Activated CD4-positive, alpha-beta T cell treated with anti-CD3 and anti-CD28 coated beads, Interleukin-2, amount 10 ng/mL, durations not matched to agents 24 days and 14 days (primary cell): ENCODE measurements around the gene C14orf180. TPM values are rescaled to one million over a fixed set of nuclear protein-coding genes. Genes with fewer than 3 reads are reported as not detected.

Experiments used
- DNase-seq: peaks from one replicate; pipeline ENCODE4 v3.0.0; 2022
- H3K27ac Mint-ChIP-seq: one replicate; pipeline ENCODE4 v1.8.0; 2022; ENCODE audit warnings: mild to moderate bottlenecking, mixed read lengths
- H3K27me3 Mint-ChIP-seq: one replicate; pipeline ENCODE4 v1.8.0; 2022; ENCODE audit warnings: mixed read lengths
- H3K36me3 Mint-ChIP-seq: one replicate; pipeline ENCODE4 v1.8.0; 2022; ENCODE audit warnings: low read depth, mild to moderate bottlenecking, mixed read lengths
- H3K4me1 Mint-ChIP-seq: one replicate; pipeline ENCODE4 v1.8.0; 2021; ENCODE audit warnings: mixed read lengths
- H3K4me3 Mint-ChIP-seq: one replicate; pipeline ENCODE4 v1.8.0; 2022; ENCODE audit warnings: mild to moderate bottlenecking, moderate library complexity, mixed read lengths
- H3K9me3 Mint-ChIP-seq: one replicate; pipeline ENCODE4 v1.8.0; 2021; ENCODE audit warnings: mixed read lengths
- intact Hi-C: fragments of 100-400 bp; cut with micrococcal nuclease; formaldehyde crosslinking; loops from one replicate; pipeline ENCODE4 v1.15.1; 2023
- total RNA-seq: library from RNA; stranded (reverse); gene quantifications from 2 replicates; pipeline ENCODE4 v1.2.3, GENCODE V29; 2022

Gene C14orf180
- total RNA-seq, 1 donor from 2014 or later: not detected

DNA sequence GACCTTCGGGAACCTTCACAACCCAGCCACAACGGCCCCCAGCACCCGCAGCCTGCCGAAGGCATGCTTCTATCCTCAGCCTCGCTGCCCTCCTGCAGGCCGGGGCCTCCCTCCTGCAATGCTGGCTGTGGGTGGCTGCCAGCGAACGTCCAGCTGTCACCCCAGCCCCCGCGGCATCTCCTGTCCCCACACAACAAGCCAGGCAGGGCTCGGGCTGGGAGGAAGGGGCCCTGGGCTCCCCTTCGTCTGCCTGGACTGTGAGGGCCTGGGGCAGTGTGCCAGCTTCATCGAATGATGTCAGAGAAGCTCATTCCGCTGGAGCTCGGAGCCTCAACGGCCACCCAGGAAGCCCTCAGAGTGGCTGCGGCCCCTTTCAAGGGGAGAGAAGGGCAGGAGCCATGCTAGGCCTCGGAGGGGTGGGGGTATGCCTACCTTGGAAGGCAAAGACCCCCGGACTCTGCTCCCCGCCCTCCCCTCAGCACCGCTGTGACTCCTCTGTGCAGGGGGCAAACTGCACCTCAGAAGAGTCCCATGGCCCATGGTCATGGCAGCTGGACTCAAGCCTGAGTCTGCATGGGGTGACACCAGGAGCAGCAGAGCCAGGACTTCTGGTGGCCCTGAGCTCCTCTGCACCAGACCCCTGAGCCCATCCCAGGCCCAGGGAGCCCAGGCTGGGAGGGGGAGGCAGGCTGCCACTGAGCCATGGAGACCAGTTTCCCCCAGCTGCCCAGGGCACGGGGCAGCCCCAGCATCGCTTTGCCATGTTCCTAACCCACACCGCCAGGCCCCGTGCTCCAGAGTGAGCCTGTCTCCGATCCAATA lies 24.7 kb upstream of the C14orf180 start:
- H3K27ac Mint-ChIP-seq: no peak overlapping the region

DNA sequence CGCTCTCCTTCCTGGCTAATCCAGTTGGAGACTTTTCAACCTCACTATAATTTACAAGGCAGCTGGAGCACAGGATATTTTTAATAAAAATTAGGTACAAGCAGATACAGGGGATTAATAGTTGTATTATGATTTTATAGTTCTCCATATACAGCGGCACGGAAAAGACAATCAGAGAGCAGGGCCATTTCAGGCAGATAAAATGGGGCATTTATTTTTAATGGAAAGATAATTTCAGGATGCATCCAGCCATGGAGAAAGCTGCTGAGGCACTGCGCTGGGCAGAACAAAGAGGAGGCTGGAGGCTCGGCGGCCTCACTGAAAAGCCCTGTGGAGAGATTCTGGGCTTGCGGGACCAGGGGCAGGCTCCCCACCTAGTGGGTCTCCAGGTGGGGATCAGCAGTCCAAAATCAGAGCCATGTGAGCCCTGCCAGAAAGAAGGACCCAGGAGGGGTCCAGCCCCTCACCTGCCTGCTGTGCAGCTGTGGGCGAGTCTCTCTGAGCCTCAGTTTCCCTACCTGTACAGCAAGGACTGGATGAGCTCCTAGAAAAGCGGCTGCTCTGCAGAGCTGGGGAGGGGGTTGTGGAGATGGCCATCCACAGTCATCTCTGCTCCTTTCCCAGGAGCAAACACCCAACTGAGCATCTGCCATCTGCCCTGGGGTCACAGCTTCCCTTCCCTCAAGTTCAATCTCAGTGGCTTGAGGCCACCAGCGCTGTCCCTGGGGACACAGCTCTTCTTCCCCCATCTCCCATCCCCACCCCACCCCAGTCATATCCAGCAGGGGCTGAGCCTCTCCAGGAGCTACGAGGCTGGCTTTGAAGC lies 23.9 kb upstream of the C14orf180 start:
- Mint-ChIP-seq H3K27me3 (no peaks in the 10 kb centered on the region), H3K27ac (no peak overlapping the region), H3K4me3 (no peak overlapping the region), H3K9me3 (no peaks in the 10 kb centered on the region), H3K36me3 (no peaks in the 10 kb centered on the region), H3K4me1 (no peaks in the 10 kb centered on the region)
- intact Hi-C loops: no loop called here
- no peak for DNase-seq

More for the DNA sequence above, 24.7 kb upstream of the C14orf180 start:
- H3K27me3 Mint-ChIP-seq: no peaks in the 10 kb centered on the region
- H3K9me3 Mint-ChIP-seq: no peaks in the 10 kb centered on the region
- intact Hi-C loops: no loop called here
- H3K4me3 Mint-ChIP-seq: no peak overlapping the region
- no peaks in the 10 kb centered on the region for H3K4me1 Mint-ChIP-seq
- no peak for DNase-seq
- H3K36me3 Mint-ChIP-seq: no peaks in the 10 kb centered on the region

DNA sequence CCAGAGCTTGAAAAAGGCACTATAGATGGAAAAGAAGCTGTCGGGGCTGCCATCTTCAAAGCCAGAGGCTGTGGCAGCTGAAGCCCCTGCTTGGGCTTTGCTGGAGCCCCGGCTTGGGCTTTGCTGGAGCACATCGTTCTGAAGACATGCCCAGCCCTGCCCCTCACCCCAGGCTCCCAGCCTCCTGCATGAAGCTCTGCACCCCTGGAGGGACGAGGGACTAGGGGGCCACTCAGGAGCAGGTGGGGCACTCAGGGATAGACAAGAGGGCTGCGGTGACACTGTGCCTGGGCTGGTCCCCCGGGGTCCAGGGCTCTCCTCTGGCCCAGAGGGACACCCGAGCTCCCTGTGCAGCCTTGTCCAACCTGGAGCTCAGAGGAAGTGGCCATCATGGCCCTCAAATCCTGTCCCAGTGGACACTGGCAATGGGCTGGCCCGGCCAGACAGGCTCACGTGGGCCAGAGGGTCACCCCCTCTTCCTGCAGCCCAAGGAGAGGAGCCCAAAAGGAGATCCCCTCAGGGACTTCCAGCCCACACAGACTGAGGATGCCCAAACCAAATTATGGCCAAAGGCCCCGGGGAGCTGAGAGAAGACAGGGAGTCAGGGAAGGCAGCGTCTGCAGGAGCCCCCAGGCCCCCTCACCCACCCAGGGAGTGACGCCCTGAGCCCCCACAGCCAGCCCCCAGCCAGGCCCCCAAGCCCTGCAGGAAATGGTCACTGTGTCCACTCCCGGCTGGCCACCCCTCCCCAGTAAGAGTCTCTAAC lies 23.1 kb upstream of the C14orf180 start:
- intact Hi-C loops: no loop called here
- H3K36me3 Mint-ChIP-seq: no peaks in the 10 kb centered on the region
- H3K9me3 Mint-ChIP-seq: no peaks in the 10 kb centered on the region
- no peak overlapping the region for H3K27ac Mint-ChIP-seq
- DNase-seq: no peak
- H3K27me3 Mint-ChIP-seq: no peaks in the 10 kb centered on the region
- no peak overlapping the region for H3K4me3 Mint-ChIP-seq
- no peaks in the 10 kb centered on the region for H3K4me1 Mint-ChIP-seq

DNA sequence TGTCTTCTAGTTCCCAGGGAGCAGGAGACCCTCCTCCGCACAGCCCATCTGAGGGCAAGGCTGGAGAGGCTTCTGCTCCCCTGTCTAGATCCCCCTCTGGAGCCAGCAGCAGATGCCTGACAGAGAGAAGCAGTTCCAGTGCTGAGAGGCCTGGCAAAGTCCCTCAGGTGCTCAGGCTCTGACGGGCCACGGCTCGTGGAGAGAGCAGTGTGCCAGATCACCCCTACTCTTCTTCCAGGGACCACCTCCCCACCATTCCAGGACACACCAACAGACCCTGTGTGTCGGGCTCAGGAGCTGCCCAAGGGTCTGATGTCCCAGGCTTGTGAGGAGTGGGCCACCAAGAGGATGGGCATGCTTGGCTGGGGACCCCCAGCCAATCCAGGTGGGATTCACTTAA lies 22.5 kb upstream of the C14orf180 start:
- no peaks in the 10 kb centered on the region for H3K27me3 Mint-ChIP-seq
- no peaks in the 10 kb centered on the region for H3K9me3 Mint-ChIP-seq
- DNase-seq: no peak
- intact Hi-C loops: no loop called here
- no peaks in the 10 kb centered on the region for H3K36me3 Mint-ChIP-seq
- H3K27ac Mint-ChIP-seq: no peak overlapping the region
- H3K4me3 Mint-ChIP-seq: no peak overlapping the region
- no peaks in the 10 kb centered on the region for H3K4me1 Mint-ChIP-seq

DNA sequence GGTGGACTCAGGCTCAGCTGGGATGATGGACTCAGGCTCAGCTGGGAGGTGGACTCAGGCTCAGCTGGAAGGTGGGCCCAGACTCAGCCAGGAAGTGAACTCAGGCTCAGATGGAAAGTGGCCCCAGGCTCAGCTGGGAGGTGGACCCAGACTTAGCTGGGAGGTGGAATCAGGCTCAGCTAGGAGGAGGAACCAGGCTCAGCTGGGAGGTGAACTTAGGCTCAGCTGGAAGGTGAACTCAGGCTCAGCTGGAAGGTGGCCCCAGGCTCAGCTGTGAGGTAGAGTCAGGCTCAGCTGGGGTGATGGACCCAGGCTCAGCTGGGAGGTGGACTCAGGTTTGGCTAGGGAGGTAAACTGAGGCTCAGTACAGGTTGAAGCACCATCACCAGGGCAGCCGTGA lies 21.8 kb upstream of the C14orf180 start:
- no peak for DNase-seq
- no peak overlapping the region for H3K4me3 Mint-ChIP-seq
- intact Hi-C loops: no loop called here

DNA sequence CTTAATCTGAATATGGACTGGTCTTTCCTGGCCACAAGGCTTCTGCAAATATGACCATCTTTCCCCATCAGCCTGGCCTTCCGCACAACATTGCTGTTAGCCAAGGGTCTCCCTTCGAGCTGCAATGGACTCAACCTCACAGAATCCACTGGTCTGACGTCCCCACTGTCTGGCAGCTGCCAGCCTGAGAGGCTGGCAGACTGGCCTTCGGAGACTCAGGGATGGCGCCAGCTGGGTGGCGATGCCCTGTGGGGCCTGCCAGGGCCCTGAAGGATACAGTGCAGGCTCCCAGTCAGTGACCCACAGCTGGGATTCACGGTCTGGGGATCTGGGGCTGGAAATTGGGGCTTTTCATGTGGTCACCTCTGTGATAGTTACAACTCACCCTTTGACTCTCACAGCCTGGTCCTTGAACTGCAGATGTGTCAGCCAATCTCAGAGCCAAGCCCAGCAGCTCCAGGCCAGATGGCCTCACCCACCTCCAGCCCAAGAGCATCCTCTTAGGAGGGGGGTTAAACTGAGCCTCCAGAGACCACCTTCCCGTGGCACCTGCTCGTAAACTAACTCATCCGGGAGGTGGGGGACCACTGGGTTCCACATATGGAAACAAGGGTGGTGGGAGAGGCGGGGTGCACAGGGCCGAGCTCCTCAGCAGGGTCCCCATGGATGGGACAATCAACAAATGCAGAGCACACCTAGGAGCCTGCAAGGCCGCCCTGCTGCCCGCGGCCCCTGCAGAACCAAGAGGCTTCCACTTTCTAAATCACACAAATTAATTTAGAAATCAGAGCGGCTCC lies 21.1 kb upstream of the C14orf180 start:
- Mint-ChIP-seq H3K4me1 (no peaks in the 10 kb centered on the region), H3K27ac (no peak overlapping the region), H3K9me3 (no peaks in the 10 kb centered on the region), H3K36me3 (no peaks in the 10 kb centered on the region), H3K4me3 (no peak overlapping the region), H3K27me3 (no peaks in the 10 kb centered on the region)
- DNase-seq: no peak
- intact Hi-C loops: no loop called here

More for the DNA sequence above, 21.8 kb upstream of the C14orf180 start:
- H3K9me3 Mint-ChIP-seq: no peaks in the 10 kb centered on the region
- H3K27ac Mint-ChIP-seq: no peak overlapping the region
- H3K27me3 Mint-ChIP-seq: no peaks in the 10 kb centered on the region
- H3K36me3 Mint-ChIP-seq: no peaks in the 10 kb centered on the region
- no peaks in the 10 kb centered on the region for H3K4me1 Mint-ChIP-seq

DNA sequence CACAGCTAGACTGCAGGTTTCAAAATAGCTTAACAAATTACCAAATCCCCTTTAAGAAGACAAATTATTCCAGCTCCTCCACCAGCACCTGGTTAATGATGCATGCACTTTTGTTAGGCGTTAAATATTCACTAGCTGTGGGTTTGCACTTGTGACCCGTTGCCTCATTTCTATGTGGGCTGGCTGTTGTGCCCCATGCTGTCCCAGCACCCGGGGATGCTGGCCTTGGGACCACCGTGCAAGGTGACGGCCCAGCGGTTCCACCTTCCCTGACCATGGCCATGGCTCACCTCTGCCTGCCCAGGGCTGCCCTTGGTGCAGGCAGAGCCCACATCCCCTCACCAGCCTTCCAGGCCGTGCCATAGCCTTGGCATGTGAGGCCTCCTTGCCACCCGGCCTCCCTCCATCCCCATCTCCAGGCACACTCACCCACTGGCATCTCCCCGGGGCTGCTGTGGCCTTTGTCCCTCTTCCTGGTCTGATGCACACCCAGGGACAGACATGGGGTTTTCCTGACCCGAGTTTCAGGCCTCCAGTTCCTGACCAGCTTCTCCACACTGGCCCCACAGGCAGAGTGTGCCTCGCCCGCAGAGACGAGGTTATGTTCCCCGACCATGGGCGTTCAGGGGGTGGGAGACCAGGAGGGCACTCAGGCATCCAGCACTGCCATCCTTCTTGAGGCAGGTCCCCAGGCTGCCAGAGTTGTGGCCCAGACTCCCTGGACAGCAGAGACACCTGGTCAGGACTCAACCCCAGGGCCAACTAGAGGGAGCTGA lies 20.3 kb upstream of the C14orf180 start:
- no peak for DNase-seq
- no peak overlapping the region for H3K27ac Mint-ChIP-seq
- H3K4me1 Mint-ChIP-seq: no peaks in the 10 kb centered on the region
- H3K9me3 Mint-ChIP-seq: no peaks in the 10 kb centered on the region
- H3K27me3 Mint-ChIP-seq: no peaks in the 10 kb centered on the region
- no peak overlapping the region for H3K4me3 Mint-ChIP-seq
- intact Hi-C loops: no loop called here
- H3K36me3 Mint-ChIP-seq: no peaks in the 10 kb centered on the region

DNA sequence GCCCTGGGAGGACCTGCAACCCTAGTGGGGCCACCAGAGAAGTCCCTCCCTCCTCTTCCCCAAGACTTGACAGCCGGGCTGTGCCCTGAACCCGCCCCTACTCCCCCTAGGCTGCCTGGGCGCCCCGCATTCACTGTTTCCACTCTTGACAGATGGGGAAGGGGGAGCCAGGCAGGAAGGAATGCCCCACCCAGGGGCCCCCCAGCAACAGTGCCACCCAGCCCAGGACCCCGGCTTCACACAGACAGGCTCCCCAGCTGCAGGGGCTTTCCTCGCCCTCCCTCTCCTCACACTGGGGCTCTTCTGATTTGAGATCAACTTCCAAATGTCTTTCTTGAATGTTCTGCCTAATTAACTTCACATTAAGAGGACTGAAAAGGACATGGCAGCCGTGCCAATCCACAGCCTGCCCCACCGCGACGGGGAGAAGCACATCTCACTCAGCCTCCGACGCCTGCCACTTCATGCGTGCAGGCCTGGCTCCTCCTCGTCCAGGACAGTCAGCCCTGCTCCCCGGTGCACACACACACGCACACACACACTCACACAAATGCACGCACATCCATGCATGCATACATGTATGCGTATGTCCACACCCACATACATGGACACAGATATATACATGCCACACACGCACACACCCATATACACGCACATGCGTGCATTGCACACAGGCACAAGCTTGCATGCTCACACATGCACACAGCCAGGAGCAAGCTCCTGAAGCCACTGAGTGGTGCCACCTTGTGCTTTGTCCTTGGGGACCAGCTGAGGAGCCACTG lies 19.6 kb upstream of the C14orf180 start:
- Mint-ChIP-seq H3K27me3 (peaks cover 2% of the 10 kb centered on the region), H3K4me3 (no peak overlapping the region), H3K4me1 (no peaks in the 10 kb centered on the region), H3K27ac (no peak overlapping the region), H3K36me3 (no peaks in the 10 kb centered on the region), H3K9me3 (no peaks in the 10 kb centered on the region)
- DNase-seq: no peak
- intact Hi-C loops: loop anchor here (5.0 kb wide), 1 partner anchor 423 kb away; the partner anchor contains the start of gene KIF26A

DNA sequence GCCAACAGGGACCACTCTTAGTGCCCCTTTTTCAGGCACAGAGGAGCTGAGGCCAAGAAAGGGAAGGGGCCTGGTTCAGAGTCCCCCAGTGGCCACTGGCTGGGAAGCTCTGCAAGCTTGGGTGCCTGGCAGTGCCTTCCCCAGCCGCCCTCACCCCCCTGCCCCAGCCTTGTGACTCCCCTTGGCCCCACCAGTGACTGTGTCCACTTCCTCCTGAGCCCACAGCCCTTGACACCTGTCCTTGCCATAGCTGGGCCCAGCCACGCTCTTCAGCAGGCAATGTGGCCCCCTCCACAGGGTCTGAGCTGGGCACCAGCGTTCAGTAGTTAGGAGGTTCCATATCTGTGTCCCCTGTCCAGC lies 19.0 kb upstream of the C14orf180 start:
- Mint-ChIP-seq H3K36me3 (no peaks in the 10 kb centered on the region), H3K4me1 (no peaks in the 10 kb centered on the region), H3K27ac (no peak overlapping the region), H3K9me3 (no peaks in the 10 kb centered on the region), H3K27me3 (peaks cover 2% of the 10 kb centered on the region), H3K4me3 (no peak overlapping the region)
- intact Hi-C loops: loop anchor here (5.0 kb wide), 1 partner anchor 423 kb away; the partner anchor contains the start of gene KIF26A
- DNase-seq: no peak

DNA sequence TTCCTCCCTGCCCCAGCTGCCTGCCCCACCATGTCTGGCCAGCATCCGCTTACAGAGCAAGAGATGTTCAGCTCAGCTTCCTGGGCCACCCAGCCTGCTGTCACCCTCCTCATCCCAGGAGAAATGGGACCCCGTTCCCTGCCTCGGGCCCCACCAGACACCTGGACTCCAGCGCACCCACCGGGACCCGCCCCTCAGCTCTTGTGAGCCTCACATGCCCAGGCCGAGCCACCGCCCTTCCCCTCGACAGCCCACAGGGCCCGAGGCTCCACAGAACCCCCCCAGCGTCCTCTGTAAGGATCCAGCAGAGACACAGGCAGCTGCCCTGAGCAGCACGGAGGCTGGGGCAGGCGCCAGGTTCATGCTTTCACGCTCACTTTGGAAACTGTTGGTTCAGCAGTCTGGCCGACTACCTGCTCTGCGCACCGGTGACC lies 18.4 kb upstream of the C14orf180 start:
- no peaks in the 10 kb centered on the region for H3K4me1 Mint-ChIP-seq
- intact Hi-C loops: loop anchor here (5.0 kb wide), 1 partner anchor 424 kb away; the partner anchor contains the start of gene KIF26A

DNA sequence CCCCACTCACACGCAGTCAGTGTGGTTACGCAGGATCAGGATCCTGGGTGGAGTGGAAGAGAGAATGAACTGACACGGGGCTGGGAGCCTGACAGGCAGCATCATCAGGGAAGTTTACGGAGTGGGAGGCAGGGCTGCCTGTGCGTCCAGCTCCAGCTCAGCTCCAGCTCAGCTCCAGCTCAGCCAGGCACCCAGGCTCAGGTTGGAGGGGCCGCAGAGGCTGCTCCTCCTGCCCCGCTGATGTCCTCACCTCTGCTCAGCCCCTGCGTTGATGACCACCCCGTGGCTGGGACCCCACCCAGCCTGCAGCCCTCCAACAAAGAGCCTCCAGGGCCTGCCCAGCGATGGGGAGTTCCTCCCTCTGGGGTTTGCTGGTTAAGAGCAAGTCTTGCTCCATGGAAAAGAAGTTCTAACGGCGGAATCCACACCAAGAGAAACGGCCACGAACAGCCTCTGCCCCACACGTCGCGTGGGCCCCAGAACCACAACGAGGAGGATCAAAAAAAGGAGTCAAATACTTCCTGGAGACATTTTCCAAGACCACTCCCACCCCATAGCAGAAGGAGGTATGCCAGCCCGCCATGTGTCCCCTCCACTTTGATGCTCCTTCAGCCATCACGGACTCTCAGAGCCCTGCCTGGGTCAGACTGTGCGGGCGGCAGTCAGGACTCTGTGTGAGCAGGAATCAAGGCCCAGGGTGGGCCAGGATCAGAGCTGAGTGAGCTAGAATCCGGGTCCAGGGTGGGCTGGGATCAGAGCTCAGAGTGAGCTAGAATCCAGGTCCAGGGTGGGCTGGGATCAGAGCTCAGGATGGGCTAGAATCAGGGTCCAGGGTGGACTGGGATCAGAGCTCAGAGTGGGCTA lies 17.7 kb upstream of the C14orf180 start:
- Mint-ChIP-seq H3K27ac (no peak overlapping the region), H3K36me3 (no peaks in the 10 kb centered on the region), H3K4me3 (no peak overlapping the region), H3K4me1 (no peaks in the 10 kb centered on the region), H3K9me3 (no peaks in the 10 kb centered on the region), H3K27me3 (peaks cover 2% of the 10 kb centered on the region)
- intact Hi-C loops: loop anchor here (5.0 kb wide), 1 partner anchor 425 kb away; the partner anchor contains the start of gene KIF26A
- DNase-seq: no peak

More for the DNA sequence above, 18.4 kb upstream of the C14orf180 start:
- H3K4me3 Mint-ChIP-seq: no peak overlapping the region
- H3K27ac Mint-ChIP-seq: no peak overlapping the region
- no peaks in the 10 kb centered on the region for H3K36me3 Mint-ChIP-seq
- DNase-seq: no peak
- H3K9me3 Mint-ChIP-seq: no peaks in the 10 kb centered on the region
- peaks cover 2% of the 10 kb centered on the region for H3K27me3 Mint-ChIP-seq
